BLaER1 treated with 17β-estradiol and CSF1 and Interleukin-3, amounts not matched to agents 10 nM and 100 nM (cell line): ENCODE data around the gene OR10K1.

Source experiments
- H3K27ac ChIP-seq, 11 experiments: shearing (Covaris generic); formaldehyde crosslinking; 2 replicates each; pipeline ENCODE4 v1.8.1; 2022
- H3K27me3 ChIP-seq, 11 experiments: shearing (Covaris generic); formaldehyde crosslinking; 2 replicates each; pipeline ENCODE4 v1.8.1; 2022
- H3K36me3 ChIP-seq, 11 experiments: shearing (Covaris generic); formaldehyde crosslinking; 2 replicates each; pipeline ENCODE4 v1.8.1; 2022
- H3K4me1 ChIP-seq, 10 experiments: shearing (Covaris generic); formaldehyde crosslinking; 2 replicates each; pipeline ENCODE4 v1.8.1; 2022
- H3K4me2 ChIP-seq, 11 experiments: shearing (Covaris generic); formaldehyde crosslinking; 2 replicates each; pipeline ENCODE4 v1.8.1; 2022
- H3K4me3 ChIP-seq, 10 experiments: shearing (Covaris generic); formaldehyde crosslinking; 2 replicates each; pipeline ENCODE4 v1.8.1; 2022
- H3K9ac ChIP-seq, 11 experiments: shearing (Covaris generic); formaldehyde crosslinking; 2 replicates each; pipeline ENCODE4 v1.8.1; 2022
- H3K9me3 ChIP-seq, 11 experiments: shearing (Covaris generic); formaldehyde crosslinking; replicated peaks in 1 of 11; 2 replicates each; pipeline ENCODE4 v1.8.1; 2022
- H4K20me1 ChIP-seq, 11 experiments: shearing (Covaris generic); formaldehyde crosslinking; 2 replicates each; pipeline ENCODE4 v1.8.1; 2022
- Cebpa-rat ChIP-seq, 11 experiments: shearing (Covaris generic); IDR thresholded peaks; 2 replicates each; pipeline ENCODE4 v1.8.1; 2022

The OR10K1 gene

GRCh38 chr1:158507511-158507910 is 45.9 kb downstream of the OR10K1 start:
- no peak overlapping the region for H3K27ac ChIP-seq
- no peak overlapping the region for H3K4me2 ChIP-seq
- no peak for TF ChIP-seq Cebpa-rat (IDR thresholded peaks at IDR 0.05)
- H3K27me3 ChIP-seq: no peaks in the 10 kb centered on the region
- H3K9me3 ChIP-seq: peaks cover 0 to 9% (median 0%) of the 10 kb centered on the region in 11 experiments; a peak in 3 of 22 replicates
- no peaks in the 10 kb centered on the region for H3K36me3 ChIP-seq
- no peak overlapping the region for H3K9ac ChIP-seq
- no peaks in the 10 kb centered on the region for H3K4me1 ChIP-seq
- no peaks in the 10 kb centered on the region for H4K20me1 ChIP-seq
- H3K4me3 ChIP-seq: no peak overlapping the region

- no peaks in the 10 kb centered on the region for H3K27me3 ChIP-seq
- H3K4me3 ChIP-seq: no peak overlapping the region
- H3K36me3 ChIP-seq: no peaks in the 10 kb centered on the region
- no peaks in the 10 kb centered on the region for H3K4me1 ChIP-seq
- H3K9ac ChIP-seq: no peak overlapping the region
- no peak for TF ChIP-seq Cebpa-rat (IDR thresholded peaks at IDR 0.05)
- H3K9me3 ChIP-seq: peaks cover 0 to 9% (median 0%) of the 10 kb centered on the region in 11 experiments; a peak in 3 of 22 replicates
- H3K27ac ChIP-seq: no peak overlapping the region
- H3K4me2 ChIP-seq: no peak overlapping the region
- H4K20me1 ChIP-seq: no peaks in the 10 kb centered on the region
Observed at GRCh38 chr1:158509471-158510156, 48.0 kb downstream of the OR10K1 start.

- TF ChIP-seq Cebpa-rat (IDR thresholded peaks at IDR 0.05): no peak
- no peaks in the 10 kb centered on the region for H3K27me3 ChIP-seq
- no peak overlapping the region for H3K4me3 ChIP-seq
- no peaks in the 10 kb centered on the region for H3K36me3 ChIP-seq
- no peaks in the 10 kb centered on the region for H4K20me1 ChIP-seq
- H3K9me3 ChIP-seq: no peaks in the 10 kb centered on the region
- no peaks in the 10 kb centered on the region for H3K4me1 ChIP-seq
- no peak overlapping the region for H3K9ac ChIP-seq
- no peak overlapping the region for H3K4me2 ChIP-seq
- H3K27ac ChIP-seq: no peak overlapping the region
Observed at GRCh38 chr1:158516966-158517365, 55.3 kb downstream of the OR10K1 start.
